Fibroblast of lung (primary cell): ENCODE results near the gene PPP2R3B.

ENCODE experiments used
- CTCF ChIP-seq, 2 donors: IDR thresholded peaks in 1 of 2; conservative IDR thresholded peaks in 1 of 2; 1 replicate in 1 of 2; 2 replicates in 1 of 2; pipeline ENCODE4 v1.5.1; 2011 to 2012; ENCODE audit warnings: low read length in 2 of 2, control low read depth in 1 of 2, inconsistent platforms in 1 of 2, low read depth in 1 of 2, mild to moderate bottlenecking in 1 of 2
- EZH2 ChIP-seq: IDR thresholded peaks from 2 replicates; pipeline ENCODE4 v1.5.1; 2012; ENCODE audit warnings: low read length, control low read depth, mild to moderate bottlenecking; ENCODE audit errors: missing control alignments

GRCh38 chrX:349196-349595 lies 37.5 kb downstream of the PPP2R3B start:
- TF ChIP-seq CTCF (conservative IDR thresholded peaks at IDR 0.05 in 1 of 2, IDR thresholded peaks at IDR 0.05 in 1 of 2; ENCODE audit: low read depth in 1 of 2, low read length in 2 of 2) (no peak), EZH2 (no peak)
